GM08714 (cell line): ENCODE data around the gene TRPM3.

Experiments used
- H3K4me3 ChIP-seq: fragments of 200-500 bp; sonication (Bioruptor generic); 2 replicates; pipeline ENCODE4 v1.5.1; 2014; ENCODE audit warnings: mild to moderate bottlenecking, low read length, inconsistent platforms
- ZNF274 ChIP-seq: IDR thresholded peaks from 2 replicates; pipeline ENCODE4 v1.6.1; 2012; ENCODE audit warnings: mild to moderate bottlenecking, low read depth, low read length

Gene TRPM3

DNA sequence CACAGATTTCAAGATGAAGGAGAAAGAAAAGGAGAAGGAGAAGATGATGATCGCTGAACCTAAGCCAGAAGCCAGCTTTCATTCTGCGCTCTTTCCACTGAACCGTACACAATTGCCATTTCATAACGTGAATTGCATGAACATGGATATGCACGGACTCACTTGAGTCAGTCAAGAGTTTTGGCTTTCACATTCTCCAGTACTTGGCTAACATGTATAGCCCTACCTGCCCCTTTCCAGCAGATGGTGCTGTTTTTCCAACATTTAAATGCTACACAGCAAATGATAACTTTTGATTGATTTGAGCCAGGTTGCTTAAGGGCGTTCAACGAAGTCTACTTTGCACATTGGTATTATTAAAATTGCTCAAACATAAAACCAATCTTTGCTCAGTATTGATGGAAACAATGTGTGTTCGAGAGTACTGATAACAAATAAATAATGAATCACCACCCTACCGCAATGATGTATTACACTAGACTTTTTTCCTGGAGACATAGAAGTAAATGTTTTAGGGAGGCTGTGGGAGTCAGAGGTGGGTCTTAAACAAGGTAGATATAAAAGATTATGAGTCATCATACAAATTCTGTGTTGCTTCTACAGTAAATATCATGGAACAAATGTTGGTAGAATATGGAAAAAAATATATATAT is 196.4 kb downstream of the TRPM3 start:
- no peak for TF ChIP-seq ZNF274
- H3K4me3 ChIP-seq = no peak overlapping the region

- H3K4me3 ChIP-seq = no peak overlapping the region
- TF ChIP-seq ZNF274 = no peak
Observed at GRCh38 chr9:70924380-70924779, 197.0 kb downstream of the TRPM3 start.

DNA sequence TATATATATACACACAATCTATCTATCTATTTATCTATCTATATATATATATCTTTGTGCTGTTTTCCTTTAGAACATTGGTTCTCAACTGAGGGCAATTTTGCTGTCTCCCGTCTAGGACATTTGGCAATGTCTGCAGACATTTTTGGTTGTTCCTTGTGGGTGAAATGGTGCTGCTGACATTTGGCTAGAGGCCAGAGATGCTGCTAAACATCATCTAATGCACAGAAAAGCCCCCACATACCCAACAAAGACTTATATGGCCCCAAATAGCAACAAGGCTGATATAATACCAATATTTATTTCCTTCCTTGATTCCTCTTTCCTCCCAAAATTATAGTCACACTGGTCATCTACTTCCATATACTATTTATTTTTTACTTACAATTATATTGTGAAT is 197.5 kb downstream of the TRPM3 start:
- no peak for TF ChIP-seq ZNF274
- H3K4me3 ChIP-seq = no peak overlapping the region

DNA sequence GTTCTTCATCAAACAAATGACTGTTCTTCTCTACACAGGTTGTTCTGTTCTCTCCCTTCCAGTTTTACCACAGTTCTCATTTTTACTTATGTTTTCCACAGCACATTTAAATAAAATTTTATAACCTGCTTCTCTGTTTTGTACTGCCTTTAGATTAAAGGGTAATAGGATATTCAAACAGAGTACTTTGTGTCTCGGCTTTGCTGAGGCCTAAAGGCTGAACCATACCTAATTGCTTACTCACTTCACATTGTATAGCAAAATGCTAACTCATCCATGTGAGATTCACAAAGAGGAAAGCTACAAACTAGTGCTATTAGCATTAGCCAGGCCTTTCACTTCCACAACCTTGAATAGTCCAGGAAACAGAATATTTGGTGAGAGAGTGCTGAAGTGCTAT is 200.3 kb downstream of the TRPM3 start:
- H3K4me3 ChIP-seq = no peak overlapping the region
- TF ChIP-seq ZNF274 = no peak

- H3K4me3 ChIP-seq = no peak overlapping the region
- no peak for TF ChIP-seq ZNF274
Observed at GRCh38 chr9:70917277-70917676, 204.1 kb downstream of the TRPM3 start.

DNA sequence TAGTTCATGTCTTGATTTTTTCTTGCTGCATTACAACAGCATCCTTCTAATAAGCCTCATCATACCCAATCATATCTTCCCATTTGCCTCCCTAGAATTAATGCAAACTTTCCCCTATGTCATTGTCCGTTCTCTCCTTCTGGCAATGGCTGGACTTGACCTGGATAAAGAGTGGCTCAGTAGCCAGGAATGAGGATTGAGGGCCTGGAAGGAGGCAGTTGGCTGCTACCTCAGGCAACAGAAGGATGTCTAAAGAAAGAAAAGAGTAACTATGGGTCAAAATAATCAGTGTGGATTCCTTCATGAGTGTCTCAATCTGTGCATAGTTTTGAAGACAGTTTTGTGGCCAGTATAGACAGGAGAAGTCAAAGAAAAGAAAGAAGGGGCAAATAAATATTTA is 209.6 kb downstream of the TRPM3 start:
- no peak overlapping the region for H3K4me3 ChIP-seq
- TF ChIP-seq ZNF274 = no peak

GRCh38 chr9:70910598-70910997 is 210.8 kb downstream of the TRPM3 start:
- no peak for TF ChIP-seq ZNF274

DNA sequence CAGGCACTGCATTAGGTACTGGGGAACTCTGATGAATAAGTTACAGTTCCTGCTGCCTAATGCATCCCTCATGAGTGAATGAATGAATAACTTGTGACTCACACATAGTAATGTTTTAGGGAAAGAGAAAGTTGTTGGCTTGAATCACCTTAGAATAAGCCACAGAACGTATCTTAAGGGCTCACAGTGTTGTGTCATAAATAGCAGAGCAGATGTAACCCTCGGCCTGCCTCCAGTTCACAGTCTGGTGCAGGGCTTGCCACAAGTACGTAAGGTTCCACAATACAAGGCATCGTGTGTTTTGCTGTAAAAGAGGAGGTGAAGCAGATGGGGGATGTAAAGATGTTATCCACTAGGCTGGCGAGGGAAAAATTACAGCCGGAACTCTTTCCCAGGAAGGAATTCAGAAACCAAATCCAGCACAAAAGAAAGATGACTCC is 218.7 kb downstream of the TRPM3 start:
- no peak overlapping the region for H3K4me3 ChIP-seq
- TF ChIP-seq ZNF274 = no peak

More at GRCh38 chr9:70910598-70910997, 210.8 kb downstream of the TRPM3 start:
- H3K4me3 ChIP-seq = no peak overlapping the region

DNA sequence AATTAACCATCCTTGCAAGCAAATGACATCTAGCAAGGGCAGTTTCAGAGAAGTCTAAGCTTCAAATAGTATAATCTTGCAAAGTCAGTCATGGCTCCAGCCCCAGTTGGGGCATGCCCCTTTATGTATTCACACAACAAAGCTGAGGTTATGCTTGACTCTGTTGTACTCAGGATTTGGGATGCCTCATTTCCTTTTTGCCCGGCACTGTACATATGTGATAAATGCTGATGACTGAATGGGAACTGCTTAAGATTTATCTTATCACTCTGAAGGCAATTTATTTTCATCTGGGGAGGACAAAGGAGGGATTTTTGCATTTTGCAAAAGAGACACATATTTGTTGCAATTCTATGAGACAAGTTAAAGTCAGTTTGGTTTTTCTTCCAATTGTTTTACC is 219.2 kb downstream of the TRPM3 start:
- H3K4me3 ChIP-seq = no peak overlapping the region
- no peak for TF ChIP-seq ZNF274

DNA sequence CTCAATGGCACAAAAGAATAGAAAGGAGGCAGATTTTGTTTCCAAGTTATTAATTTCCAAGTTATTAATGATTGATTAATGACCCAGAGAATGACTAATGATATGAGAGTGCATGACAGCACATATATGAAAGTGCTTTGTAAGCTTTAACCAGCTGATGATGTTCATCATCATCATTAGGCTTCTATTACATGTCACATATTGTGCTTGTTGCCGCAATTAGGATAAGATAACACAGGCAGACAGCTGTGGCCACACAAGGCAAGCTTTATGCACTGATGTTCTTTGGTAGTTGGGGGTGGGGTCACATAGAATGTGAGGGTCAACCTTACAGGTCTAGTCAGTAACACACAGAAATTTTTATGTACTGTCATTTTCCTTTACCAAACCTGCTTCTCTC is 219.7 kb downstream of the TRPM3 start:
- H3K4me3 ChIP-seq = no peak overlapping the region
- TF ChIP-seq ZNF274 = no peak

DNA sequence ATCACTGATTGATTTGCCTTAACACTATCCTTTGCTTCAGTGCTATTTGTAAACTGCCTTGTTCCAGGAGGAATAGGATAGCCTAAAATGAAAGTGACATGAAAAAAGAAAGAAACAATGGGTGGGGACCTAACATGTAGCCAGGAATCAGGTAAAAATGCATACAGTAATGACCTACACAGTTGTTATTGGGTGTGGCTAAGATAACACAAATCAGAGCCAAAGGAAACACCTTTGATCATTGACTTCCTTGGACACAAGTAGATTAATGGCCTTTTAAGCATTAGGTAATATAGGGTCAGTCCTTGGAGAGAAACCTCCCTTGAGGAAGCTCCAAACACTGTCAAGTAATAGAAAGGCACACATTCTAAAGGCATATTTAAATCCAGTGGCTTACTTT is 220.4 kb downstream of the TRPM3 start:
- no peak overlapping the region for H3K4me3 ChIP-seq
- no peak for TF ChIP-seq ZNF274

- TF ChIP-seq ZNF274 = no peak
- no peak overlapping the region for H3K4me3 ChIP-seq
Observed at GRCh38 chr9:70893580-70894122, 227.8 kb downstream of the TRPM3 start.

DNA sequence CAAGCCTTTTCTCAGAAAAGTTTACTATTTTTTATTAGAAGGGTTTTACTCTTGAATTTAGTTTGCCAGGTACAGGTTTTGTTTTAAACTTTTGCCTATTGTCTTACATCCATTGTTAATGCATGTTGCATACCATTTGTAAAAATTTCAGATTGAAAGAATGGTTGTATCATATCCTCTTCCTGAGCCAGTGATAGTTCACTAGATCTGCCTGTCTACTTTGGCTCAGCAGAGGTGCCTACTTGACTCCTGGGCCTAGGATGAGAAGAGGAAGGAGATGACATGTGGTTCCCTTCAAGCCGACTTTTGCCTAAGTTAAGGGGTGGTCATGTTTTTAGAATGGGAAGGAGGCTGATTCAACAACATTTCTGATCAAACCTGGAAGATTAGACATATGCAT is 232.9 kb downstream of the TRPM3 start:
- no peak for TF ChIP-seq ZNF274

GRCh38 chr9:70887826-70888225 is 233.6 kb downstream of the TRPM3 start:
- no peak for TF ChIP-seq ZNF274

More for the DNA sequence above, 232.9 kb downstream of the TRPM3 start:
- H3K4me3 ChIP-seq = no peak overlapping the region

GRCh38 chr9:70883963-70884793 is 237.2 kb downstream of the TRPM3 start:
- TF ChIP-seq ZNF274 = no peak
- no peak overlapping the region for H3K4me3 ChIP-seq

More at GRCh38 chr9:70887826-70888225, 233.6 kb downstream of the TRPM3 start:
- no peak overlapping the region for H3K4me3 ChIP-seq
